Activated CD8-positive, alpha-beta memory T cell treated with anti-CD3 and anti-CD28 coated beads for 36 hours (primary cell): ENCODE results near the gene EVPL. TPM values are rescaled to one million over a fixed set of nuclear protein-coding genes. Genes with fewer than 3 reads are reported as not detected.

ENCODE experiments used
- CTCF ChIA-PET: fragments of 350-600 bp; sonication (Branson Sonifier 250); formaldehyde crosslinking; loops from one replicate; lab custom pipeline; 2021; ENCODE audit warnings: antibody characterized with exemption; lab: Charles Lee
- POLR2A ChIA-PET: fragments of 350-600 bp; sonication (Branson Sonifier 250); formaldehyde crosslinking; loops from one replicate; lab custom pipeline; 2021; ENCODE audit warnings: antibody characterized with exemption; lab: Charles Lee
- total RNA-seq, 2 experiments: library from RNA; stranded (reverse); gene quantifications; one replicate each; pipeline ENCODE4 v1.2.3, GENCODE V29; 2021

Gene EVPL
- total RNA-seq, result under 1 TPM; 0.10 to 0.21 TPM

GRCh38 chr17:76027159-76027839, at the start of gene EVPL:
Gene EVPL, minus strand, starts transcription at chr17:76027306. Its CDS starts 108 bp downstream, at chr17:76027198.
- ChIA-PET POLR2A (no interaction called here), CTCF (no interaction called here)

GRCh38 chr17:76076146-76076764, 49.1 kb upstream of the EVPL start:
- CTCF ChIA-PET, result interaction anchor here (1.6 kb wide), 1 partner anchor 213 kb away, joined by 3 read pairs; no protein-coding TSS in a partner anchor
- POLR2A ChIA-PET, result no interaction called here

GRCh38 chr17:76075364-76076145, 48.4 kb upstream of the EVPL start:
- ChIA-PET POLR2A (no interaction called here), CTCF (interaction anchor here (1.6 kb wide), 1 partner anchor 214 kb away, joined by 3 read pairs; no protein-coding TSS in a partner anchor)

- CTCF ChIA-PET, result interaction anchor here (0.8 to 1.6 kb wide), 2 partner anchors 136 to 215 kb away, joined by 3 read pairs; no protein-coding TSS in a partner anchor
- POLR2A ChIA-PET, result no interaction called here
These were observed 47.6 kb upstream of the EVPL start, which contains the start of gene GALR2 for GRCh38 chr17:76074390-76075363. Gene GALR2, plus strand, starts transcription at chr17:76074781. Its CDS starts 103 bp downstream, at chr17:76074884.

- CTCF ChIA-PET, result interaction anchor here (0.5 to 1.9 kb wide), 3 partner anchors 58 to 172 kb away, joined by 3 to 6 read pairs (median 3); no protein-coding TSS in a partner anchor
These were observed 45.2 kb upstream of the EVPL start, which contains the start of gene SRP68 for GRCh38 chr17:76072148-76072858. Gene SRP68, minus strand, starts transcription at chr17:76072517. Its CDS starts 26 bp downstream, at chr17:76072491.

GRCh38 chr17:76071531-76072147, 44.5 kb upstream of the EVPL start:
- ChIA-PET POLR2A (interaction anchor here (0.7 to 1.8 kb wide), 12 partner anchors 8 to 537 kb away, joined by 3 to 6 read pairs (median 4); partner anchors contain the start of gene PRPSAP1), CTCF (interaction anchor here (0.5 to 1.9 kb wide), 6 partner anchors 20 to 171 kb away, joined by 3 to 6 read pairs (median 3); no protein-coding TSS in a partner anchor)

More at GRCh38 chr17:76072148-76072858, 45.2 kb upstream of the EVPL start, which contains the start of gene SRP68:
- POLR2A ChIA-PET, result interaction anchor here (0.6 to 1.8 kb wide), 9 partner anchors 9 to 537 kb away, joined by 3 to 6 read pairs (median 4); partner anchors contain the start of gene PRPSAP1

GRCh38 chr17:76065775-76066174, 38.7 kb upstream of the EVPL start:
- ChIA-PET POLR2A (no interaction called here), CTCF (interaction anchor here (0.6 to 2.2 kb wide), 2 partner anchors 20 to 51 kb away, joined by 6 to 8 read pairs; no protein-coding TSS in a partner anchor)

- ChIA-PET CTCF (interaction anchor here (0.6 to 2.2 kb wide), 6 partner anchors 36 to 139 kb away, joined by 3 to 8 read pairs (median 4); no protein-coding TSS in a partner anchor), POLR2A (interaction anchor here (1.5 kb wide), 1 partner anchor 8 kb away, joined by 6 read pairs; the partner anchor contains the start of gene SRP68)
These were observed 36.9 kb upstream of the EVPL start for GRCh38 chr17:76063875-76064546.

- ChIA-PET CTCF (interaction anchor here (0.6 to 1.3 kb wide), 2 partner anchors 44 to 103 kb away, joined by 3 read pairs; no protein-coding TSS in a partner anchor), POLR2A (interaction anchor here (1.0 to 1.6 kb wide), 2 partner anchors 11 to 327 kb away, joined by 3 to 4 read pairs; partner anchors contain the start of gene SPHK1)
These were observed 31.2 kb upstream of the EVPL start for GRCh38 chr17:76058264-76058663.

GRCh38 chr17:76056882-76057281, 29.8 kb upstream of the EVPL start:
- ChIA-PET CTCF (interaction anchor here (0.6 to 1.1 kb wide), 2 partner anchors 60 to 72 kb away, joined by 3 to 4 read pairs; no protein-coding TSS in a partner anchor), POLR2A (interaction anchor here (1.6 kb wide), 1 partner anchor 10 kb away, joined by 3 read pairs; no protein-coding TSS in a partner anchor)

- CTCF ChIA-PET, result interaction anchor here (0.7 to 1.5 kb wide), 3 partner anchors 25 to 226 kb away, joined by 3 read pairs; no protein-coding TSS in a partner anchor
- POLR2A ChIA-PET, result no interaction called here
These were observed 27.0 kb upstream of the EVPL start for GRCh38 chr17:76054112-76054476.

GRCh38 chr17:76053246-76054111, 26.4 kb upstream of the EVPL start:
- ChIA-PET CTCF (interaction anchor here (0.7 to 1.5 kb wide), 6 partner anchors 24 to 250 kb away, joined by 3 to 5 read pairs (median 3); no protein-coding TSS in a partner anchor), POLR2A (no interaction called here)

GRCh38 chr17:76051561-76051960, 24.5 kb upstream of the EVPL start:
- POLR2A ChIA-PET, result no interaction called here
- CTCF ChIA-PET, result interaction anchor here (0.6 to 0.8 kb wide), 2 partner anchors 38 to 191 kb away, joined by 3 read pairs; no protein-coding TSS in a partner anchor
